Karpas-422 (cell line): ENCODE measurements around the gene NID1. TPM values are rescaled to one million over a fixed set of nuclear protein-coding genes. Genes with fewer than 3 reads are reported as not detected.

Source experiments
- DNase-seq: peaks from one replicate; pipeline ENCODE4 v3.0.0-alpha.2; 2015
- H2AFZ ChIP-seq: fragments of 200-600 bp; sonication (generic); 2 replicates; pipeline ENCODE4 v1.6.1; 2014; ENCODE audit warnings: antibody characterized with exemption, low read length, mixed read lengths
- H3K27ac ChIP-seq: fragments of 200-600 bp; sonication (generic); 2 replicates; pipeline ENCODE4 v1.5.1; 2014; ENCODE audit warnings: mild to moderate bottlenecking, low read length, moderate library complexity
- H3K27me3 ChIP-seq: fragments of 200-600 bp; sonication (generic); 2 replicates; pipeline ENCODE4 v1.6.1; 2014; ENCODE audit warnings: low read length, mixed read lengths
- H3K36me3 ChIP-seq: fragments of 200-600 bp; sonication (generic); 2 replicates; pipeline ENCODE4 v1.6.1; 2014; ENCODE audit warnings: low read length, mixed read lengths; ENCODE audit not compliant: insufficient read depth
- H3K4me1 ChIP-seq: fragments of 200-600 bp; sonication (generic); 2 replicates; pipeline ENCODE4 v1.6.1; 2014; ENCODE audit warnings: mild to moderate bottlenecking, low read length, mixed read lengths
- H3K4me2 ChIP-seq: fragments of 200-600 bp; sonication (generic); 2 replicates; pipeline ENCODE4 v1.6.1; 2014; ENCODE audit warnings: low read length, low read depth, mild to moderate bottlenecking; ENCODE audit not compliant: poor library complexity, severe bottlenecking
- H3K4me3 ChIP-seq: fragments of 200-600 bp; sonication (generic); 2 replicates; pipeline ENCODE4 v1.5.1; 2014; ENCODE audit warnings: mild to moderate bottlenecking, antibody characterized with exemption, low read length, mixed read lengths
- H3K79me2 ChIP-seq: fragments of 200-600 bp; sonication (generic); 2 replicates; pipeline ENCODE4 v1.6.1; 2014; ENCODE audit warnings: mild to moderate bottlenecking, low read length, mixed read lengths
- H3K9ac ChIP-seq: fragments of 200-600 bp; sonication (generic); 2 replicates; pipeline ENCODE4 v1.6.0; 2014; ENCODE audit warnings: low read length
- H3K9me2 ChIP-seq: fragments of 200-600 bp; sonication (generic), shearing (Covaris generic); replicated peaks from 2 replicates; pipeline ENCODE4 v1.6.0; 2014; ENCODE audit warnings: mild to moderate bottlenecking, low read length, moderate library complexity; ENCODE audit not compliant: insufficient read depth
- H3K9me3 ChIP-seq: fragments of 300-700, 200-600 bp; sonication (generic); 2 replicates; pipeline ENCODE4 v1.6.1; 2014; ENCODE audit warnings: low read length, mixed read lengths
- H4K20me1 ChIP-seq: fragments of 200-600 bp; sonication (generic); 2 replicates; pipeline ENCODE4 v1.6.1; 2014; ENCODE audit warnings: mild to moderate bottlenecking, antibody characterized with exemption, low read length, low read depth; ENCODE audit not compliant: insufficient read depth
- total RNA-seq: library from RNA; depleted of rRNA; stranded (reverse); fragments of >200 nt; shearing (Covaris generic); gene quantifications from 2 replicates; pipeline ENCODE4 v1.2.3, GENCODE V29; 2014; ENCODE audit warnings: low replicate concordance

NID1 gene
- total RNA-seq, 1 experiment from 2014 or later: not detected

- Histone ChIP-seq H2AFZ (no peak overlapping the region), H3K79me2 (no peaks in the 10 kb centered on the region), H3K36me3 (no peaks in the 10 kb centered on the region), H4K20me1 (no peaks in the 10 kb centered on the region), H3K9me3 (no peaks in the 10 kb centered on the region), H3K4me3 (no peak overlapping the region), H3K27ac (no peak overlapping the region), H3K9ac (no peak overlapping the region), H3K4me1 (peaks cover 11% of the 10 kb centered on the region), H3K4me2 (no peak overlapping the region), H3K9me2 (no peaks in the 10 kb centered on the region), H3K27me3 (no peaks in the 10 kb centered on the region)
- DNase-seq: no peak
These were observed 116.0 kb downstream of the NID1 start for GRCh38 chr1:235948774-235949427.

GRCh38 chr1:235947989-235948388 lies 116.9 kb downstream of the NID1 start:
- Histone ChIP-seq H2AFZ (no peak overlapping the region), H3K79me2 (no peaks in the 10 kb centered on the region), H3K9me2 (no peaks in the 10 kb centered on the region), H3K27ac (no peak overlapping the region), H4K20me1 (no peaks in the 10 kb centered on the region), H3K4me2 (no peak overlapping the region), H3K36me3 (no peaks in the 10 kb centered on the region), H3K4me1 (peaks cover 2% of the 10 kb centered on the region; the same call in 1 of the 2 replicates), H3K4me3 (no peak overlapping the region), H3K9ac (no peak overlapping the region), H3K9me3 (no peaks in the 10 kb centered on the region), H3K27me3 (no peaks in the 10 kb centered on the region)
- no peak for DNase-seq

GRCh38 chr1:235946571-235946981 lies 118.3 kb downstream of the NID1 start:
- Histone ChIP-seq H2AFZ (no peak overlapping the region), H3K4me2 (no peak overlapping the region), H3K9ac (no peak overlapping the region), H3K4me1 (no peaks in the 10 kb centered on the region), H3K9me3 (no peaks in the 10 kb centered on the region), H3K4me3 (no peak overlapping the region), H3K79me2 (no peaks in the 10 kb centered on the region), H3K36me3 (no peaks in the 10 kb centered on the region), H3K9me2 (no peaks in the 10 kb centered on the region), H3K27me3 (no peaks in the 10 kb centered on the region), H4K20me1 (no peaks in the 10 kb centered on the region), H3K27ac (no peak overlapping the region)
- no peak for DNase-seq

GRCh38 chr1:235945775-235946570 lies 118.9 kb downstream of the NID1 start:
- no peaks in the 10 kb centered on the region for H3K9me2 ChIP-seq
- H4K20me1 ChIP-seq: no peaks in the 10 kb centered on the region
- no peak overlapping the region for H3K27ac ChIP-seq
- H3K27me3 ChIP-seq: no peaks in the 10 kb centered on the region
- no peak overlapping the region for H3K9ac ChIP-seq
- H3K36me3 ChIP-seq: no peaks in the 10 kb centered on the region
- H2AFZ ChIP-seq: no peak overlapping the region
- no peaks in the 10 kb centered on the region for H3K4me1 ChIP-seq
- H3K4me2 ChIP-seq: no peak overlapping the region
- DNase-seq: no peak
- H3K9me3 ChIP-seq: no peaks in the 10 kb centered on the region
- H3K79me2 ChIP-seq: no peaks in the 10 kb centered on the region
- no peak overlapping the region for H3K4me3 ChIP-seq

GRCh38 chr1:235943581-235944114 lies 121.2 kb downstream of the NID1 start:
- H3K9me2 ChIP-seq: no peaks in the 10 kb centered on the region
- H3K79me2 ChIP-seq: no peaks in the 10 kb centered on the region
- no peak overlapping the region for H3K9ac ChIP-seq
- H4K20me1 ChIP-seq: no peaks in the 10 kb centered on the region
- no peak overlapping the region for H3K4me2 ChIP-seq
- no peaks in the 10 kb centered on the region for H3K36me3 ChIP-seq
- no peaks in the 10 kb centered on the region for H3K4me1 ChIP-seq
- DNase-seq: no peak
- no peaks in the 10 kb centered on the region for H3K9me3 ChIP-seq
- H3K27me3 ChIP-seq: no peaks in the 10 kb centered on the region
- H3K27ac ChIP-seq: no peak overlapping the region
- no peak overlapping the region for H2AFZ ChIP-seq
- no peak overlapping the region for H3K4me3 ChIP-seq

- Histone ChIP-seq H3K36me3 (no peaks in the 10 kb centered on the region), H3K9me2 (no peaks in the 10 kb centered on the region), H3K4me2 (no peak overlapping the region)
These were observed 121.8 kb downstream of the NID1 start for GRCh38 chr1:235942979-235943575.

GRCh38 chr1:235942625-235942934 lies 122.3 kb downstream of the NID1 start:
- H3K27ac ChIP-seq: no peak overlapping the region
- H3K9me2 ChIP-seq: no peaks in the 10 kb centered on the region
- no peaks in the 10 kb centered on the region for H3K79me2 ChIP-seq
- no peaks in the 10 kb centered on the region for H3K4me1 ChIP-seq
- no peak overlapping the region for H3K4me3 ChIP-seq
- DNase-seq: no peak
- no peaks in the 10 kb centered on the region for H3K9me3 ChIP-seq
- H3K27me3 ChIP-seq: no peaks in the 10 kb centered on the region
- no peak overlapping the region for H3K9ac ChIP-seq
- no peaks in the 10 kb centered on the region for H3K36me3 ChIP-seq
- no peak overlapping the region for H3K4me2 ChIP-seq
- no peaks in the 10 kb centered on the region for H4K20me1 ChIP-seq
- no peak overlapping the region for H2AFZ ChIP-seq

More at GRCh38 chr1:235942979-235943575, 121.8 kb downstream of the NID1 start:
- no peak for DNase-seq
- no peaks in the 10 kb centered on the region for H3K27me3 ChIP-seq
- H2AFZ ChIP-seq: no peak overlapping the region
- no peaks in the 10 kb centered on the region for H3K4me1 ChIP-seq
- H3K79me2 ChIP-seq: no peaks in the 10 kb centered on the region
- H4K20me1 ChIP-seq: no peaks in the 10 kb centered on the region
- H3K9ac ChIP-seq: no peak overlapping the region
- no peaks in the 10 kb centered on the region for H3K9me3 ChIP-seq
- H3K4me3 ChIP-seq: no peak overlapping the region
- H3K27ac ChIP-seq: no peak overlapping the region

GRCh38 chr1:235941876-235942624 lies 122.8 kb downstream of the NID1 start:
- Histone ChIP-seq H3K79me2 (no peaks in the 10 kb centered on the region), H3K27ac (no peak overlapping the region), H3K9ac (no peak overlapping the region)

More at GRCh38 chr1:235941876-235942624, 122.8 kb downstream of the NID1 start:
- Histone ChIP-seq H3K4me3 (no peak overlapping the region), H3K36me3 (no peaks in the 10 kb centered on the region), H3K4me1 (no peaks in the 10 kb centered on the region), H3K9me2 (no peaks in the 10 kb centered on the region), H4K20me1 (no peaks in the 10 kb centered on the region), H3K4me2 (no peak overlapping the region), H3K27me3 (no peaks in the 10 kb centered on the region), H2AFZ (no peak overlapping the region), H3K9me3 (no peaks in the 10 kb centered on the region)
- DNase-seq: no peak
